Keratinocyte (primary cell): ENCODE results near the gene STK11. TPM values are rescaled to one million over a fixed set of nuclear protein-coding genes. Genes with fewer than 3 reads are reported as not detected.
A peak's percentile ranks its signal among the peaks of the same experiment; 100 is the strongest.

Experiments used
- DNase-seq: peaks from one replicate; pipeline ENCODE4 v3.0.0-alpha.2; 2011; ENCODE audit warnings: low read depth, missing footprints, low spot score
- FAIRE-seq: peaks from 2 replicates; lab custom pipeline; 2011; peaks lifted over from hg19 to GRCh38; lab: Jason Lieb, UNC
- H2AFZ ChIP-seq: 2 replicates; pipeline ENCODE4 v1.6.0; 2012; ENCODE audit warnings: low read length, control low read depth, inconsistent platforms; ENCODE audit not compliant: control insufficient read depth
- H3K27ac ChIP-seq: 2 replicates; pipeline ENCODE4 v1.5.1; 2011; ENCODE audit warnings: low read length; ENCODE audit not compliant: control insufficient read depth, insufficient read depth
- H3K27me3 ChIP-seq: 3 replicates; pipeline ENCODE4 v1.6.0; 2011; ENCODE audit warnings: low read length; ENCODE audit not compliant: control insufficient read depth, insufficient read depth; ENCODE audit errors: extremely low read depth
- H3K36me3 ChIP-seq, 2 experiments: 2 replicates in 1 of 2; 3 replicates in 1 of 2; pipeline ENCODE4 v1.5.1; 2011; ENCODE audit warnings: low read length in 2 of 2, mild to moderate bottlenecking in 1 of 2; ENCODE audit not compliant: control insufficient read depth in 2 of 2, insufficient read depth in 2 of 2; ENCODE audit errors: extremely low read depth in 1 of 2
- H3K4me1 ChIP-seq: 3 replicates; pipeline ENCODE4 v1.5.1; 2011; ENCODE audit warnings: low read length; ENCODE audit not compliant: control insufficient read depth, insufficient read depth; ENCODE audit errors: extremely low read depth
- H3K4me2 ChIP-seq: 3 replicates; pipeline ENCODE4 v1.6.0; 2011; ENCODE audit warnings: low read depth, low read length; ENCODE audit not compliant: control insufficient read depth, insufficient read depth; ENCODE audit errors: extremely low read depth
- H3K4me3 ChIP-seq, 3 experiments: fragments of 200-600 bp in 1 of 3; sonication (generic) in 1 of 3; 2 replicates in 2 of 3; 3 replicates in 1 of 3; pipeline ENCODE4 v1.5.1; 2011 to 2016; ENCODE audit warnings: low read length in 3 of 3, mild to moderate bottlenecking in 3 of 3, control low read depth in 2 of 3, inconsistent platforms in 1 of 3, low read depth in 1 of 3, mixed read lengths in 1 of 3, mixed run types in 1 of 3, moderate library complexity in 1 of 3; ENCODE audit not compliant: control insufficient read depth in 2 of 3, insufficient read depth in 2 of 3; ENCODE audit errors: extremely low read depth in 1 of 3
- H3K79me2 ChIP-seq: 2 replicates; pipeline ENCODE4 v1.6.0; 2012; ENCODE audit warnings: low read length; ENCODE audit not compliant: control insufficient read depth, insufficient read depth
- H3K9ac ChIP-seq: 3 replicates; pipeline ENCODE4 v1.6.0; 2011; ENCODE audit warnings: low read length; ENCODE audit not compliant: control insufficient read depth, insufficient read depth; ENCODE audit errors: extremely low read depth
- H3K9me1 ChIP-seq: 3 replicates; pipeline ENCODE4 v1.6.0; 2011; ENCODE audit warnings: low read length; ENCODE audit not compliant: control insufficient read depth, insufficient read depth; ENCODE audit errors: extremely low read depth
- H3K9me3 ChIP-seq: 2 replicates; pipeline ENCODE4 v1.5.1; 2012; ENCODE audit warnings: low read depth, low read length; ENCODE audit not compliant: control insufficient read depth
- H4K20me1 ChIP-seq: 3 replicates; pipeline ENCODE4 v1.6.0; 2011; ENCODE audit warnings: low read length; ENCODE audit not compliant: control insufficient read depth, insufficient read depth; ENCODE audit errors: extremely low read depth
- EZH2 ChIP-seq: IDR thresholded peaks from one replicate; pipeline ENCODE4 v1.6.1; 2012; ENCODE audit warnings: inconsistent platforms, mild to moderate bottlenecking, low read length, moderate library complexity
- dilution Hi-C: fragments of 300-500 bp; cut with MboI; formaldehyde crosslinking; loops from one replicate; pipeline ENCODE4 v1.7.0; 2020; ENCODE audit warnings: low sequenced_read_pairs; ENCODE audit not compliant: extremely low pct_ligation_motif_present
- polyA plus RNA-seq, 5 experiments: library from polyadenylated mRNA; depleted of rRNA in 3 of 5; stranded (reverse) in 3 of 5; stranded (forward) in 1 of 5; unstranded in 1 of 5; fragments of >200 nt; gene quantifications; 1 replicate in 1 of 5; 2 replicates in 3 of 5; 3 replicates in 1 of 5; pipeline versions ENCODE4 v1.2.1 to v1.2.3, GENCODE V29; 2011 to 2012; ENCODE audit warnings: missing spikeins in 2 of 5, low read depth in 1 of 5, low replicate concordance in 1 of 5
- TF ChIP-seq, protein P1 (sequence below), 3 experiments: IDR thresholded peaks in 1 of 3; conservative IDR thresholded peaks in 1 of 3; optimal IDR thresholded peaks in 1 of 3; 2 replicates in 2 of 3; 3 replicates in 1 of 3; pipeline versions ENCODE3 to v1.5.1; 2011; ENCODE audit warnings: low read length in 3 of 3, mild to moderate bottlenecking in 3 of 3, moderate library complexity in 2 of 3, control low read depth in 1 of 3, inconsistent platforms in 1 of 3; ENCODE audit not compliant: insufficient read depth in 2 of 3; ENCODE audit errors: extremely low read depth in 1 of 3

Gene STK11
- polyA plus RNA-seq, 1 donor (not counting 4 experiments of a cell fraction or from before 2014, with no cell fraction given) = 24.6 TPM

DNA sequence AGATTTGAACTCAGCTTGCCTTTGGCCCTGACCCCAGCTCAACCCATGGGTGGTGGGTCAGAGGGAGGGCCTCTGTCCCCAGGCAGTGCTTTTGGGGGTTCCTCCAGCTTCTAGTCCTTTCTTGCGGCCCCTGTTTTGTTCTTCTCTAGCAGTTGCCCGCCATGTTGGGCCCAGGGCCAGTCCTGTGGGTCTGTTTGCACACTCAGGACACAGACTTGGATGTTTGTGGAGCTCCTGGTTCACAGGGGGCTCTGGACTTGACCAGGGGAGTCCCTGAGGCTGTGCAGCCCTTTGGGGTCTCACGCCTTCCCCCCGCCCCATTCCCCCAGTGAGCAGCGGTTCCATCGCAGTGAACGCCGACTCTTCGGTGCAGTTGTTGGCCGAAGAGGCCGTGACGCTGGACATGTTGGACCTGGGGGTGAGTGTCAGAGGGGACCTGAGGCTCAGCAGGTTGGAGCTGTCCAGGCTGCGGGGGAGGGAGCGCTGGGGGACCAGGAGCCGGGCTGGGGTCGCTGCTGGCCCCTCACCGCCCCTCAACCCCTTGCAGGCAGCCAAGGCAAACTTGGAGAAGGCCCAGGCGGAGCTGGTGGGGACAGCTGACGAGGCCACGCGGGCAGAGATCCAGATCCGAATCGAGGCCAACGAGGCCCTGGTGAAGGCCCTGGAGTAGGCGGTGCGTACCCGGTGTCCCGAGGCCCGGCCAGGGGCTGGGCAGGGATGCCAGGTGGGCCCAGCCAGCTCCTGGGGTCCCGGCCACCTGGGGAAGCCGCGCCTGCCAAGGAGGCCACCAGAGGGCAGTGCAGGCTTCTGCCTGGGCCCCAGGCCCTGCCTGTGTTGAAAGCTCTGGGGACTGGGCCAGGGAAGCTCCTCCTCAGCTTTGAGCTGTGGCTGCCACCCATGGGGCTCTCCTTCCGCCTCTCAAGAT is 38.5 kb downstream of the STK11 start:
- Histone ChIP-seq H3K27ac (no peak overlapping the region), H4K20me1 (no peaks in the 10 kb centered on the region), H3K27me3 (no peaks in the 10 kb centered on the region), H2AFZ (no peak overlapping the region), H3K4me2 (peak overlapping the region; percentile 51), H3K79me2 (peaks cover 23% of the 10 kb centered on the region), H3K9me3 (no peaks in the 10 kb centered on the region), H3K4me1 (peaks cover 32% of the 10 kb centered on the region), H3K4me3 (peak overlapping the region; percentile 7 to 54 (median 34)), H3K9me1 (no peaks in the 10 kb centered on the region), H3K9ac (peak overlapping the region; percentile 47), H3K36me3 (peaks cover 0 to 1% of the 10 kb centered on the region in 2 experiments)
- no peak for FAIRE-seq
- dilution Hi-C loops = no loop called here
- no peak for DNase-seq
- TF ChIP-seq, protein P1, sequence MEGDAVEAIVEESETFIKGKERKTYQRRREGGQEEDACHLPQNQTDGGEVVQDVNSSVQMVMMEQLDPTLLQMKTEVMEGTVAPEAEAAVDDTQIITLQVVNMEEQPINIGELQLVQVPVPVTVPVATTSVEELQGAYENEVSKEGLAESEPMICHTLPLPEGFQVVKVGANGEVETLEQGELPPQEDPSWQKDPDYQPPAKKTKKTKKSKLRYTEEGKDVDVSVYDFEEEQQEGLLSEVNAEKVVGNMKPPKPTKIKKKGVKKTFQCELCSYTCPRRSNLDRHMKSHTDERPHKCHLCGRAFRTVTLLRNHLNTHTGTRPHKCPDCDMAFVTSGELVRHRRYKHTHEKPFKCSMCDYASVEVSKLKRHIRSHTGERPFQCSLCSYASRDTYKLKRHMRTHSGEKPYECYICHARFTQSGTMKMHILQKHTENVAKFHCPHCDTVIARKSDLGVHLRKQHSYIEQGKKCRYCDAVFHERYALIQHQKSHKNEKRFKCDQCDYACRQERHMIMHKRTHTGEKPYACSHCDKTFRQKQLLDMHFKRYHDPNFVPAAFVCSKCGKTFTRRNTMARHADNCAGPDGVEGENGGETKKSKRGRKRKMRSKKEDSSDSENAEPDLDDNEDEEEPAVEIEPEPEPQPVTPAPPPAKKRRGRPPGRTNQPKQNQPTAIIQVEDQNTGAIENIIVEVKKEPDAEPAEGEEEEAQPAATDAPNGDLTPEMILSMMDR (optimal IDR thresholded peaks at IDR 0.05 in 1 of 3, IDR thresholded peaks at IDR 0.05 in 1 of 3, conservative IDR thresholded peaks at IDR 0.05 in 1 of 3; ENCODE audit: extremely low read depth in 1 of 3, insufficient read depth in 2 of 3, low read length in 3 of 3) = peak; percentile 81 to 98 (median 85)
- TF ChIP-seq EZH2 = no peak

DNA sequence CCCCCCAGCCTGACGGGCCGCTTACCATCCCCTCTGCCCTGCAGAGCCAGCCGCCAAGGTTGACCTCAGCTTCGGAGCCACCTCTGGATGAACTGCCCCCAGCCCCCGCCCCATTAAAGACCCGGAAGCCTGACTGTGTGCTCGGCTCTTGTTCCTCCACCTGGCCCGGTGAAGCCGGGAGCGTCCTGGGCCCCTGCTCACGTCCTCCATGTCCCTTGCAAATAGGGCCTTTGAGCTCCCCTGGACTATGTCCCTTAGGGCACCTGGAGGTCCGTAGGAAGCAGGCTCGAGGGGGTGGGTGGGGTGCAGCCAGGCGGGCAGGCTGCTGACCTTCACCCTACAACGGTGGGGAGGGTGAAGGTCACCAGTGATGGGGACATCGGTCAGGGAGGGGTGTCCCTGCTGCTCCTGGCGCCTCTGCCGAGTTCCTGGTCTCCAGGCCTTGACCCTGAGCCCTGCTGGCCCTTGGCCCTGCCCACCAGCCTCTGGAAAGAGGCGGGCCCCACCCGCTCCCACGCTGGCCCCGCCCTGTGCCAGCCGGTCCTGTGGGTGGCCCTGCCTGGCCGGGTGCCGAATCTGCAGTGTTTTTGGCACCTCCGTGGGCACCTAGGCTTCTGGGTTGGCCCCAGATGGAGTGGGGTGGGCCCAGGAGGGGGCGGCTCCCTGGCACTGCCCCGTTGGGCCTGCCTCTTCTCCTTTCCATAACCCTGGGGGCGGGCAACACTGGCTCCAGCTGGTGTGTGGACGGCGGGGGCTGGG is 39.3 kb downstream of the STK11 start:
- no peaks in the 10 kb centered on the region for H3K9me1 ChIP-seq
- H3K9ac ChIP-seq = peak overlapping the region; percentile 47
- H3K9me3 ChIP-seq = no peaks in the 10 kb centered on the region
- no peaks in the 10 kb centered on the region for H3K27me3 ChIP-seq
- DNase-seq = no peak
- peak overlapping the region; percentile 51 for H3K4me2 ChIP-seq
- dilution Hi-C loops = no loop called here
- H3K4me1 ChIP-seq = peaks cover 29% of the 10 kb centered on the region
- H3K79me2 ChIP-seq = peaks cover 25% of the 10 kb centered on the region
- H3K4me3 ChIP-seq = peak overlapping the region; percentile 7 to 54 (median 34)
- no peaks in the 10 kb centered on the region for H4K20me1 ChIP-seq
- H3K27ac ChIP-seq = no peak overlapping the region
- no peak for FAIRE-seq
- peaks cover 0 to 1% of the 10 kb centered on the region in 2 experiments for H3K36me3 ChIP-seq
- no peak for TF ChIP-seq EZH2
- TF ChIP-seq, protein P1 (optimal IDR thresholded peaks at IDR 0.05 in 1 of 3, IDR thresholded peaks at IDR 0.05 in 1 of 3, conservative IDR thresholded peaks at IDR 0.05 in 1 of 3; ENCODE audit: extremely low read depth in 1 of 3, insufficient read depth in 2 of 3, low read length in 3 of 3) = no peak
- H2AFZ ChIP-seq = no peak overlapping the region
